ENCODE results near the gene ACOT7. TPM values are rescaled to one million over a fixed set of nuclear protein-coding genes. Genes with fewer than 3 reads are reported as not detected.

Gene ACOT7
- total and polyA plus RNA-seq, 3 donors from 2014 or later: 50.3 to 72.8 (median 52.5) TPM

DNA sequence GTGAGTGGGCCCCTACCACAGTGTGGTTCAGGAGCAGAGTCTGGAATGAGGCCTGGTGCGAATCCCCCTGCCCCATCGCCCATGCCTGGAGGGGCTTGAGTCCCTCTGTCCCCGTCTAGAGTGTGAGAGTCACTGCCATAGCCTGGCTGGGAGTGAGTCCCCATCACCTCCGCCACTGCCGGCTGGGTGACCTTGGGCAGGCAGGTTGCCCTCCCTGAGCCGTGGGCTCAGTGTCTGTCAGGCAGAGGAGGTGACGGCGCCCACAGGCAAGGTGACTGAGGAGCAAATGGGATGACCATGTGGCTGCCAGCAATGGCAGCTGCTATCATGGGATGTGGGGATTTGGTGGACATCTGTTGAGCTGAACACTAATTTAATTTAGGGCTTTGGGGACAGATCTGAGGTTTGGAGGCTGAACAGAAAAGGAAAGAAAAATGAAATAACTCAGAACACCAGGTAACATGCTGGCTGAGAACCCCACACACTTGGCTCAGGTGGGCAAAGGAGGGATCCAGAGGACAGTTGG lies 94.6 kb downstream of the ACOT7 start:
- 92 to 94% methylated on average over 8 of the region's 8 CpGs for WGBS, 2 donors
- Histone ChIP-seq H3K36me3 (ENCODE audit: low read depth, missing control alignments) (no peaks in the 10 kb centered on the region), H3K9me3 (no peaks in the 10 kb centered on the region), H3K4me1 (no peaks in the 10 kb centered on the region), H3K4me3 (no peak overlapping the region), H3K27me3 (no peaks in the 10 kb centered on the region), H3K27ac (no peak overlapping the region)
- no peak for TF ChIP-seq POLR2A (IDR thresholded peaks at IDR 0.05)
- TF ChIP-seq, protein P1, sequence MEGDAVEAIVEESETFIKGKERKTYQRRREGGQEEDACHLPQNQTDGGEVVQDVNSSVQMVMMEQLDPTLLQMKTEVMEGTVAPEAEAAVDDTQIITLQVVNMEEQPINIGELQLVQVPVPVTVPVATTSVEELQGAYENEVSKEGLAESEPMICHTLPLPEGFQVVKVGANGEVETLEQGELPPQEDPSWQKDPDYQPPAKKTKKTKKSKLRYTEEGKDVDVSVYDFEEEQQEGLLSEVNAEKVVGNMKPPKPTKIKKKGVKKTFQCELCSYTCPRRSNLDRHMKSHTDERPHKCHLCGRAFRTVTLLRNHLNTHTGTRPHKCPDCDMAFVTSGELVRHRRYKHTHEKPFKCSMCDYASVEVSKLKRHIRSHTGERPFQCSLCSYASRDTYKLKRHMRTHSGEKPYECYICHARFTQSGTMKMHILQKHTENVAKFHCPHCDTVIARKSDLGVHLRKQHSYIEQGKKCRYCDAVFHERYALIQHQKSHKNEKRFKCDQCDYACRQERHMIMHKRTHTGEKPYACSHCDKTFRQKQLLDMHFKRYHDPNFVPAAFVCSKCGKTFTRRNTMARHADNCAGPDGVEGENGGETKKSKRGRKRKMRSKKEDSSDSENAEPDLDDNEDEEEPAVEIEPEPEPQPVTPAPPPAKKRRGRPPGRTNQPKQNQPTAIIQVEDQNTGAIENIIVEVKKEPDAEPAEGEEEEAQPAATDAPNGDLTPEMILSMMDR (IDR thresholded peaks at IDR 0.05): no peak
- intact Hi-C loops (cut with DNase I; ENCODE audit: low total_unique reads): no loop called here
- DNase-seq: no peak

DNA sequence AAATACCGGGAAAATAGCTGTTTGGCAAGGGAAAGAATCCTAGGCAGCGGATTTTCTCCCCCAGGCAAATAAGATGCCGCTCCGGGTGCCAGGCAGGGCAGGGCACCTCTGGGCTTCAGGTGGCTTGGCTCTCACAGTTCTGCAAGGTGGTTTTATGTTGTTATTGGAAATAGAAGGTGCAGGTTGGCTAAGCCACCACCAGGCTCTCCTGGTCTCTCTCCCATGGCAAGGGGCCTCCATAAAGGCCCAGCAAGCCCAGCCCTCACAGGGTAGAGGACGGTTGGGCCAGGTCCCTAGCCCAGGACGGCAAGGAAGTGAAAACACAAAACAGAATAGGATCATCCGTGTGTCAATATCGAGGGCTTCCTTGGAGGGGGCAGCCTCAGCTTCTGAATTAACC lies 95.0 kb downstream of the ACOT7 start:
- H3K4me1 ChIP-seq: no peaks in the 10 kb centered on the region
- intact Hi-C loops (cut with DNase I; ENCODE audit: low total_unique reads): no loop called here
- H3K9me3 ChIP-seq: no peaks in the 10 kb centered on the region
- no peaks in the 10 kb centered on the region for H3K36me3 ChIP-seq (ENCODE audit: low read depth, missing control alignments)
- no peak overlapping the region for H3K4me3 ChIP-seq
- 93 to 95% methylated on average over 8 of the region's 8 CpGs for WGBS, 2 donors
- no peak for DNase-seq
- TF ChIP-seq, protein P1 (IDR thresholded peaks at IDR 0.05): no peak
- no peak for TF ChIP-seq POLR2A (IDR thresholded peaks at IDR 0.05)
- H3K27ac ChIP-seq: no peak overlapping the region
- no peaks in the 10 kb centered on the region for H3K27me3 ChIP-seq

DNA sequence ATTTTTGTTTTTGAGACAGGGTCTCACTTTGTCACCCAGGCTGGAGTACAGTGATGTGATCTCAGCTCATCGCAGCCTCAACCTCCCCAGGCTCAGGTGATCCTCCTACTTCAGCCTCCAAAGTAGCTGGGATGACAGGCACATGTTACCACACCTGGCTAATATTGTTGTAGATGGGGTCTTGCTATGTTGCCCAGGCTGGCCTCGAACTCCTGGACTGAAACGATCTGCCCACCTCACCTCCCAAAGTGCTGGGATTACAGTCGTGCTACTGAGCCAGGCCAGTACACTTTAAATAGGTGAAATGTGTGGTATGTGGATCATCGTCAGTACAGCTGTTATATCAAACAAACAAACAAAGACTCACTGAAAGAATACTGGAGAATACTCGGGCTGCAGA lies 97.7 kb downstream of the ACOT7 start:
- DNase-seq: no peak
- intact Hi-C loops (cut with DNase I; ENCODE audit: low total_unique reads): no loop called here
- H3K4me1 ChIP-seq: no peaks in the 10 kb centered on the region
- no peak for TF ChIP-seq POLR2A (IDR thresholded peaks at IDR 0.05)
- TF ChIP-seq, protein P1 (IDR thresholded peaks at IDR 0.05): no peak
- no peaks in the 10 kb centered on the region for H3K9me3 ChIP-seq
- WGBS, 2 donors: 82 to 92% methylated on average over 6 of the region's 6 CpGs
- no peaks in the 10 kb centered on the region for H3K27me3 ChIP-seq
- no peaks in the 10 kb centered on the region for H3K36me3 ChIP-seq (ENCODE audit: low read depth, missing control alignments)
- H3K4me3 ChIP-seq: no peak overlapping the region
- H3K27ac ChIP-seq: no peak overlapping the region

DNA sequence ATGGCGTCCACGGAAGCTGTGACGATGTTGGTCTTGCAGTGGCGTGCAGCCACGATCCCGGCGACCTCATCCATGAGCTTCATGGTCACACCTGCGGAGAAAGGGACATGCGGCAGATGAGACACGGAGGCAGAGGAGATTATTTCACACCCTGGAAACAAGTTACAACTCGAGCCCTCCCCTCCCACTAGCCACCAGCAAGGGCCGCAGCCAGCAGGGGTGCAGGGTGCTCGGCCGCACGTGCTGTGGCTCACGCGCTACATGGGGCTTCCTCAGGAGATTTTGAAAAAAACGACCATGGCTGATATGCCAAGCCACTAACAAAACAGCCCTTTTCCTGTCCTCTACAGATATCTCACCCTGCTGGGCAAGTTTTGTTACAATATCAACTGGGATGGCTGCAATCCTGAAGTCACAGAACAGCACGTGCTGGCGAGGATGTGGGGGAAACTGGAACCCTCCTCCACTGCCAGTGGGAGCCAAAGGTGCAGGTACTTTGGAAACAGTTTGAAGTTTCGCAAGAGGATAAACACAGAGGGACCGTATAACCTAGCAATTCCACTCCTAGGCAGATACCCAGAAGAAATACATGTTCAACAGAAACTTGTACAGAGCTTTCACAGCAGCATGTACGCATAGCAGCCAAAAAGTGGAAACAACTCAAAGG lies 98.5 kb downstream of the ACOT7 start:
- TF ChIP-seq, protein P1 (IDR thresholded peaks at IDR 0.05): no peak
- TF ChIP-seq POLR2A (IDR thresholded peaks at IDR 0.05): no peak
- H3K27me3 ChIP-seq: no peaks in the 10 kb centered on the region
- no peaks in the 10 kb centered on the region for H3K36me3 ChIP-seq (ENCODE audit: low read depth, missing control alignments)
- no peak overlapping the region for H3K4me3 ChIP-seq
- peak; percentile 69 for DNase-seq
- intact Hi-C loops (cut with DNase I; ENCODE audit: low total_unique reads): no loop called here
- 73 to 80% methylated on average over 19 to 23 of the region's 23 CpGs for WGBS, 2 donors
- H3K9me3 ChIP-seq: no peaks in the 10 kb centered on the region
- H3K27ac ChIP-seq: no peak overlapping the region
- H3K4me1 ChIP-seq: no peaks in the 10 kb centered on the region

All from testis (tissue), 3 donors.